HAP-1 (cell line): ENCODE results near the gene FBH1.

ENCODE experiments used
- DNase-seq, 2 experiments: peaks; one replicate each; pipeline ENCODE4 v3.0.0-alpha.2; 2016 to 2020; ENCODE audit warnings: low spot score in 2 of 2
- H3K27me3 ChIP-seq: fragments of 250-450 bp; sonication (Bioruptor Pico); 2 replicates; pipeline ENCODE4 v1.5.1; 2020; ENCODE audit warnings: low read depth, mild to moderate bottlenecking, moderate library complexity
- H3K36me3 ChIP-seq: fragments of 250-450 bp; sonication (Bioruptor Pico); replicated peaks from 2 replicates; pipeline ENCODE4 v1.5.1; 2020; ENCODE audit warnings: mild to moderate bottlenecking
- H3K4me1 ChIP-seq: fragments of 250-450 bp; sonication (Bioruptor Pico); 2 replicates; pipeline ENCODE4 v1.5.1; 2020; ENCODE audit warnings: mild to moderate bottlenecking
- H3K4me3 ChIP-seq: fragments of 250-450 bp; sonication (Bioruptor Pico); 2 replicates; pipeline ENCODE4 v1.5.1; 2020; ENCODE audit warnings: mild to moderate bottlenecking, moderate library complexity
- H3K9me3 ChIP-seq: fragments of 250-450 bp; sonication (Bioruptor Pico); 2 replicates; pipeline ENCODE4 v1.5.1; 2020; ENCODE audit warnings: mild to moderate bottlenecking, moderate library complexity
- in situ Hi-C: fragments of 300-500 bp; cut with MboI; formaldehyde crosslinking; loops from 3 replicates; pipeline ENCODE4 v1.14.3; 2020; ENCODE audit warnings: low sequenced_read_pairs, inconsistent platforms, mixed read lengths

Gene FBH1

DNA sequence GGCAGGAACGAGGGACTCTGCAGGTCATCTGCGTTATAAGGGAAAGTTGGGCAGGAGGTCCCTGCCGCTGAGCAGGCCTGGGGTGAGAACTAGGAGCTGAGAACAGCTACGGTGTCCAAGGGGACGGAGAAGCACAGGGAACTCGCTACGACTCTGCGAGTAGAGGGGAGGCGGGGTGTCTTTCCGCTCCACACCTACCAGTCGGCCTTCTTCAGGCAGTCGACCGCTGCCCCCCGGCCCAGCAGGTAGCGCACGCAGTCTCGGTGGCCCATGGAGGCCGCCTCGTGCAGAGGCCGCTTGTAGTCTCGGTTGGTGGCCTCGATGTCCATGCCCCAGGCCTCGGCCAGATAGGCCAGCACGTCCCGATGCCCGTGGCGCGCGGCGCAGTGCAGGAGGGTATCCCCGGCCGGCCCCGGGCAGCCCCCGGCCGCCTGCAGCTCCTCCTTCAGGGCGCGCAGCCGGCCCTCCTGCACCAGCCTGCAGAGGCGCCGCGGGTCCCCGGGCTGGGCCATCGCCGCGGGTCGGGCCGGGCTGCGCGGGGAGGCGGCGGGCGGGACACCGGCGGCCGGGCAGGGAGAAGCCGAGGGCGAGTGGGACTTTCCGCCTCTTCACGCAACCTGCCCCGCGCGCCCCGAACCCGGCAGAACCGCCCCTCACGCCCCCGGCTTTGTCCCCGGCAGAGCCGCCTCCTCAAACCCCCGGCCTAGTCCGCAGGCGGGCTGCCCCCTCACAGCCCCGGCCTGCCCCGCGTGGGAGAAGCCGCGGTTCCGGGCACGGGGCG, 1.0 kb upstream of the FBH1 start:
- peak; percentile 25 to 59 for DNase-seq
- Histone ChIP-seq H3K4me3 (peak overlapping the region; percentile 92), H3K4me1 (peaks cover 19% of the 10 kb centered on the region), H3K27me3 (no peaks in the 10 kb centered on the region), H3K9me3 (no peaks in the 10 kb centered on the region), H3K36me3 (peaks cover 35% of the 10 kb centered on the region)
- in situ Hi-C loops, result no loop called here

- no peaks in the 10 kb centered on the region for H3K9me3 ChIP-seq
- H3K4me1 ChIP-seq, result peaks cover 19% of the 10 kb centered on the region
- peak overlapping the region; percentile 92 for H3K4me3 ChIP-seq
- H3K36me3 ChIP-seq, result peaks cover 38% of the 10 kb centered on the region
- DNase-seq, result peak in 1 of 2 experiments; percentile 38
- H3K27me3 ChIP-seq, result no peaks in the 10 kb centered on the region
- in situ Hi-C loops, result no loop called here
Observed at GRCh38 chr10:5890452-5890915, 441 bp downstream of the FBH1 start.

DNA sequence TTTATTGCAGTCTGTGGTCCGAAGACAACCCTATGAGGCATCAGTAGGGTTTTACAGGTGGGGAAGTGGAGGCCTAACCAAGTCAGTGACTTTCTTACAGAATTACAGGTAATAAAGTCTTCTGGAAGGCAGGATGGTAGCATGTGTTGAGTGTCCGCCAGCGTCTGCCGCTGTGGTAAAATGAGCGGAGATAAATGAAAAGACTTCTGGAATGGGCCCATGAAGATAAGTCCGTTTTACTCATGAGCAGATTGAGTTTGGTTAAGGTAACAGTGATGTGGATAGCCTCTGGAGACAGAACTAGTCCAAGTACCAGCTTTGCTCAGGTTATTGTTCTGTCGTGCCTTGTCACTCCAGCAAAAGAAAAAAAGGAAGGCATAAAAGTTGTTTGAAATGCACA, 966 bp downstream of the FBH1 start:
- Histone ChIP-seq H3K4me3 (peak overlapping the region; percentile 92), H3K9me3 (no peaks in the 10 kb centered on the region), H3K36me3 (peaks cover 38% of the 10 kb centered on the region), H3K27me3 (no peaks in the 10 kb centered on the region), H3K4me1 (peaks cover 19% of the 10 kb centered on the region)
- DNase-seq, result no peak
- in situ Hi-C loops, result no loop called here

DNA sequence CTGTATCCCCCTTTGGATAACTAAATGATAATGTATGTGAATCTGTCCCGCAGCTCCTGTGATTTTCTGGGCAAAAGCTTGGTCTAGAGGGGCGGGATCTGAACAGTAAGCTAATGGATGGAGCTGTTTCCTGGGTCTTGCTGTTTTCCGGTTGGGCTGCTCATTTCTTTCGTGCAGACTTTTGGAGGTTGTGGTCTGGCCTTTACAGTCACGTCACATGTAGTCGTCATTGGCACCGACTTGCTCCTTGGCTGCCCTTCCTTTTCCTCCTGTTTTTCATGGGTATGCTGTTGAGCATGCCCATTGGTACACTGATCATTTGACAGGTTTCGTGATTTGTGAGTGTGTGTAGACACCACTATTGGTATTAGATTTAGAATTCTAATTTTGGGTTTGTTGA, 2.0 kb downstream of the FBH1 start:
- in situ Hi-C loops, result no loop called here
- Histone ChIP-seq H3K9me3 (no peaks in the 10 kb centered on the region), H3K4me3 (no peak overlapping the region), H3K4me1 (peaks cover 19% of the 10 kb centered on the region), H3K27me3 (no peaks in the 10 kb centered on the region), H3K36me3 (peaks cover 33% of the 10 kb centered on the region)
- DNase-seq, result no peak

GRCh38 chr10:5893321-5893720, 3.3 kb downstream of the FBH1 start:
- in situ Hi-C loops, result no loop called here
- Histone ChIP-seq H3K27me3 (no peaks in the 10 kb centered on the region), H3K4me3 (no peak overlapping the region), H3K9me3 (no peaks in the 10 kb centered on the region), H3K4me1 (peaks cover 12% of the 10 kb centered on the region), H3K36me3 (peaks cover 30% of the 10 kb centered on the region)
- DNase-seq, result no peak

DNA sequence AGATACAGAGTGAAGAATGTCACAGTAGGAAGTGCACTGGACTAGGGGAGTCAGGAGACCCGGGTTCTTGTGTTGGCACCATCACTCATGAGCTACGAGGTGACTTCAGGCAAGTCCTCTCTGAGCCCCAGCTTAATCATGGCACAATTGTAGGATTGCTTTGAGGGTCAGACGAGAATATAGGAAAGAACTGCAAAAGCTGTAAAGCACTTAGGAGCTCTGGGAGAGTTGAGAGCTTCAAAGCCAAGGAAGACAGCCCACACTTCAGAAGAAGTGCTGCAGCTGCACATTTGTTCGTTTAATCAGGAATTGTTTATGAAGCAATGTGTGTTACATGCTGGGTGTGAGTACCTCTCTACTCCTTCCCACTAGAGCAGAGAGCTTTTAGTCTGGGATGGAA, 4.4 kb downstream of the FBH1 start:
- in situ Hi-C loops, result no loop called here
- H3K4me1 ChIP-seq, result peaks cover 12% of the 10 kb centered on the region
- peaks cover 30% of the 10 kb centered on the region for H3K36me3 ChIP-seq
- H3K27me3 ChIP-seq, result no peaks in the 10 kb centered on the region
- H3K9me3 ChIP-seq, result no peaks in the 10 kb centered on the region
- no peak for DNase-seq
- no peak overlapping the region for H3K4me3 ChIP-seq

DNA sequence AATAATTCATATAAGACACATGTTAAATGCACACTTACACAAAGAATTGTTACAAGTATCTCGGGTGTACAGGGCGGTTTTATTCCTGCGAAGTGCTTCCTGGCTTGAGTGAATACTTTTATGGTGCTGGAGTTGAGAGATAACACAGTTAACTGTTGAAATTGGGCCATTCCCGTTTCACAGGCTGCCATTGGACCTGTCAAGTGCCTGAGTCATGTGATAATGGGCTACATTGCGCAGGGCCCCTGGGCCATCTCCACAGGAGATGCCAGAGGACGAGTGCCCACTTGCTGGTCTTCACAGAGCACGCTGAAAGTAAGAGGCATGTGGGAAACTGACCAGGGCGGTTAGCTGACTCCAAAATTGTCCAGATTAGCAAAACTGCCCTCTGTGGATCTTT, 4.8 kb downstream of the FBH1 start:
- H3K4me1 ChIP-seq, result peaks cover 12% of the 10 kb centered on the region
- peaks cover 30% of the 10 kb centered on the region for H3K36me3 ChIP-seq
- no peaks in the 10 kb centered on the region for H3K9me3 ChIP-seq
- no peak overlapping the region for H3K4me3 ChIP-seq
- H3K27me3 ChIP-seq, result no peaks in the 10 kb centered on the region
- DNase-seq, result no peak
- in situ Hi-C loops, result no loop called here

GRCh38 chr10:5895365-5895764, 5.3 kb downstream of the FBH1 start:
- peaks cover 12% of the 10 kb centered on the region for H3K4me1 ChIP-seq
- no peak overlapping the region for H3K4me3 ChIP-seq
- in situ Hi-C loops, result no loop called here
- DNase-seq, result no peak
- no peaks in the 10 kb centered on the region for H3K27me3 ChIP-seq
- H3K36me3 ChIP-seq, result peaks cover 30% of the 10 kb centered on the region
- H3K9me3 ChIP-seq, result no peaks in the 10 kb centered on the region

DNA sequence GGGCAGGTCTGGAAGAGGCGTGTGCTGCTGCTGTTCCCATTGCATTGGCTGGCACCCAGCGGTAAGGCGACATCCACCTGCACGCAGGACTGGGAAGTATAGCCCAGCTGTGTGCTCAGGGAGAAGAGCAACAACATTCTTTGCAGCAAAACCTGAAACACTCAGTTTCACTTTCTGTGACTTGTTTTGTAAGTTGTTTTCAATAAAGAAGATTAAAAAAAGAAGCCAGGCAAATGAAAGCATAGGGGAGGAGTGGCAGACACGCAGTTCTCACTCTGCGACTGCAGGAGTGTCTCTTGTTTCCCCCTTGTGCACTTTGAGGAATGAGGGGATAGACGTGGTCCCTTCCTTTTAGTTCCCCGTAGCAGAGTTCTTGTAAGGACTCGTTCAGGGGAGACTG, 5.8 kb downstream of the FBH1 start:
- Histone ChIP-seq H3K4me1 (peaks cover 10% of the 10 kb centered on the region), H3K4me3 (no peak overlapping the region), H3K27me3 (no peaks in the 10 kb centered on the region), H3K9me3 (no peaks in the 10 kb centered on the region), H3K36me3 (peaks cover 30% of the 10 kb centered on the region)
- no peak for DNase-seq
- in situ Hi-C loops, result no loop called here

GRCh38 chr10:5896208-5897052, 6.4 kb downstream of the FBH1 start:
- in situ Hi-C loops, result no loop called here
- peaks cover 30% of the 10 kb centered on the region for H3K36me3 ChIP-seq
- no peaks in the 10 kb centered on the region for H3K27me3 ChIP-seq
- H3K4me3 ChIP-seq, result no peak overlapping the region
- peaks cover 4% of the 10 kb centered on the region for H3K4me1 ChIP-seq
- no peak for DNase-seq
- H3K9me3 ChIP-seq, result no peaks in the 10 kb centered on the region

- in situ Hi-C loops, result no loop called here
- H3K4me1 ChIP-seq, result no peaks in the 10 kb centered on the region
- no peaks in the 10 kb centered on the region for H3K27me3 ChIP-seq
- no peak for DNase-seq
- H3K4me3 ChIP-seq, result no peak overlapping the region
- H3K36me3 ChIP-seq, result peaks cover 28% of the 10 kb centered on the region
- no peaks in the 10 kb centered on the region for H3K9me3 ChIP-seq
Observed at GRCh38 chr10:5897053-5897340, 7.0 kb downstream of the FBH1 start.

- Histone ChIP-seq H3K4me1 (no peaks in the 10 kb centered on the region), H3K4me3 (no peak overlapping the region), H3K9me3 (no peaks in the 10 kb centered on the region), H3K36me3 (peaks cover 25% of the 10 kb centered on the region), H3K27me3 (no peaks in the 10 kb centered on the region)
- DNase-seq, result no peak
- in situ Hi-C loops, result no loop called here
Observed at GRCh38 chr10:5897504-5897903, 7.5 kb downstream of the FBH1 start.

DNA sequence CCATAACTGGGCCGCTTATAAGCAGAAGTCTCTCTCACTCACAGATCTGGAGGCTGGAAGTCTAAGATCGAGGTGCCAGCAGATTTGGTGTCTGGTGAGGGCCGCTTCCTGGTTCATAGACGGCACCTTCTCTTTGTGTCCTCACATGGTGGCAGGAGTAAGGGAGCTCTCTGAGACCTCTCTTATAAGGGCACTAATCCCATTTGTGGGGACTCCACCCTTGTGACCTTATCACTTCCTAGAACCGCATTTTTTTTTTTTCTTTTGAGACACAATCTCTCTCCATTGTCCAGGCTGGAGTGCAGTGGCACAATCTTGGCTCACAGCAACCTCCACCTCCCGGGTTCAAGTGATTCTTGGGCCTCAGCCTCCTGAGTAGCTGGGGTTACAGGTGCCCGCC, 8.1 kb downstream of the FBH1 start:
- no peak overlapping the region for H3K4me3 ChIP-seq
- H3K4me1 ChIP-seq, result no peaks in the 10 kb centered on the region
- H3K27me3 ChIP-seq, result no peaks in the 10 kb centered on the region
- H3K36me3 ChIP-seq, result peaks cover 23% of the 10 kb centered on the region
- no peaks in the 10 kb centered on the region for H3K9me3 ChIP-seq
- in situ Hi-C loops, result no loop called here
- DNase-seq, result no peak

- Histone ChIP-seq H3K9me3 (no peaks in the 10 kb centered on the region), H3K36me3 (peaks cover 9% of the 10 kb centered on the region), H3K4me1 (no peaks in the 10 kb centered on the region), H3K4me3 (no peak overlapping the region), H3K27me3 (no peaks in the 10 kb centered on the region)
- DNase-seq, result no peak
- in situ Hi-C loops, result no loop called here
Observed at GRCh38 chr10:5900247-5900646, 10.2 kb downstream of the FBH1 start.
